Suprapubic skin (tissue), 4 donors: ENCODE measurements around the gene MFSD6.

ENCODE experiments used
- POLR2A ChIP-seq, 2 donors: fragments of 450-650 bp; IDR thresholded peaks; one replicate each; pipeline ENCODE4 v1.6.1; 2017; ENCODE audit warnings: antibody characterized with exemption in 2 of 2, mild to moderate bottlenecking in 2 of 2, moderate library complexity in 2 of 2
- POLR2AphosphoS5 ChIP-seq, 3 donors: sonication (generic); formaldehyde crosslinking; IDR thresholded peaks; one replicate each; pipeline ENCODE4 v1.6.1; 2017; ENCODE audit warnings: antibody characterized with exemption in 3 of 3
- TF ChIP-seq, protein P1 (sequence below), 2 donors: fragments of 200-600 bp in 1 of 2; fragments of 450-650 bp in 1 of 2; sonication (generic) in 1 of 2; IDR thresholded peaks; one replicate each; pipeline ENCODE4 v1.5.1; 2016 to 2019; ENCODE audit warnings: antibody characterized with exemption in 2 of 2, mild to moderate bottlenecking in 1 of 2, moderate library complexity in 1 of 2

DNA sequence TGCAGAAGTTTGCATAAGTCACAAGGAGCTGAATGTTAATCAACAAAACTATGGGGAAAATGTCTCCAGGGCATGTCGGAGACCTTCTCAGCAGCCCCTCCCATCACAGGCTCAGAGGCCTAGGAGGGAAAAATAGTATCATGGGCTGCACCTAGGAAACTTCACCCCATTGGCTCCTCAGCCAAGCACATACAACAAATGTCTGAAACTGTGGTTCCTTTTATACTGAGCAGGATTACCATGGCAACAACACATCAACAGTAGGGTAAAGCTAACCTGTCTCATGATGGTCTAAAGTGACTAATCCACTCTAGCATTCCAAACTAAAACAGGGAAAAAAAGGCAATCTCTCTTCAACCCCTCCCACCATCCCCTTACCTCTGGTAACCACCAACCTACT, 129.6 kb downstream of the MFSD6 start:
- TF ChIP-seq, protein P1, sequence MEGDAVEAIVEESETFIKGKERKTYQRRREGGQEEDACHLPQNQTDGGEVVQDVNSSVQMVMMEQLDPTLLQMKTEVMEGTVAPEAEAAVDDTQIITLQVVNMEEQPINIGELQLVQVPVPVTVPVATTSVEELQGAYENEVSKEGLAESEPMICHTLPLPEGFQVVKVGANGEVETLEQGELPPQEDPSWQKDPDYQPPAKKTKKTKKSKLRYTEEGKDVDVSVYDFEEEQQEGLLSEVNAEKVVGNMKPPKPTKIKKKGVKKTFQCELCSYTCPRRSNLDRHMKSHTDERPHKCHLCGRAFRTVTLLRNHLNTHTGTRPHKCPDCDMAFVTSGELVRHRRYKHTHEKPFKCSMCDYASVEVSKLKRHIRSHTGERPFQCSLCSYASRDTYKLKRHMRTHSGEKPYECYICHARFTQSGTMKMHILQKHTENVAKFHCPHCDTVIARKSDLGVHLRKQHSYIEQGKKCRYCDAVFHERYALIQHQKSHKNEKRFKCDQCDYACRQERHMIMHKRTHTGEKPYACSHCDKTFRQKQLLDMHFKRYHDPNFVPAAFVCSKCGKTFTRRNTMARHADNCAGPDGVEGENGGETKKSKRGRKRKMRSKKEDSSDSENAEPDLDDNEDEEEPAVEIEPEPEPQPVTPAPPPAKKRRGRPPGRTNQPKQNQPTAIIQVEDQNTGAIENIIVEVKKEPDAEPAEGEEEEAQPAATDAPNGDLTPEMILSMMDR (IDR thresholded peaks at IDR 0.05): no peak
- TF ChIP-seq POLR2A (IDR thresholded peaks at IDR 0.05) (no peak), POLR2AphosphoS5 (IDR thresholded peaks at IDR 0.05) (no peak)
